D341Med (cell line): ENCODE results near the gene TAS2R1.
"Not testable (repeated sequence)": the region's sequence is repeated elsewhere in the genome, so short reads cannot be mapped to it uniquely, and the experiment has no call there.

ENCODE experiments used
- DNase-seq: peaks from one replicate; pipeline ENCODE4 v3.0.0; 2012; ENCODE audit warnings: low spot score

TAS2R1 gene

DNA sequence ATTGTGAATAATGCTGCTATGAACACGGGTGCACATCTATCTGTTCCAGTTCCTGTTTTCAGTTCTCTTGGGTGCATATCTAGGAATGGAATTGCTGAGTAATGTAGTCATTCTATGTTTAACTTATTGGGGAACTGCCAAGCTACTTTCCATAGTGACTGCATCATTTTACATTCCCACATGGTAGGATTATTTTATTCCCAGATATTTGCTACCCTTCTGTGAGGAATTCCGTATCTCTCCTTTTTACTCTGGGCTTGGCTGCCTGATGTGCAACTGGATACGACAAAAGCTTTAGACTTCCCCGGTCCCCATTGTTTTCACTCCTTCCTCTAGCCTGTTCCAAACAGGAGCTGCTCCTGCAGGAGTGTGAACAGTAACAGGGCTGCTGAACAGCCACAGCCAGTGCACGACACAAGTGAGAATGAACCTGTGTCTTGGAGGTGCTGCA lies 7.2 kb downstream of the TAS2R1 start:
- DNase-seq, result no peak

DNA sequence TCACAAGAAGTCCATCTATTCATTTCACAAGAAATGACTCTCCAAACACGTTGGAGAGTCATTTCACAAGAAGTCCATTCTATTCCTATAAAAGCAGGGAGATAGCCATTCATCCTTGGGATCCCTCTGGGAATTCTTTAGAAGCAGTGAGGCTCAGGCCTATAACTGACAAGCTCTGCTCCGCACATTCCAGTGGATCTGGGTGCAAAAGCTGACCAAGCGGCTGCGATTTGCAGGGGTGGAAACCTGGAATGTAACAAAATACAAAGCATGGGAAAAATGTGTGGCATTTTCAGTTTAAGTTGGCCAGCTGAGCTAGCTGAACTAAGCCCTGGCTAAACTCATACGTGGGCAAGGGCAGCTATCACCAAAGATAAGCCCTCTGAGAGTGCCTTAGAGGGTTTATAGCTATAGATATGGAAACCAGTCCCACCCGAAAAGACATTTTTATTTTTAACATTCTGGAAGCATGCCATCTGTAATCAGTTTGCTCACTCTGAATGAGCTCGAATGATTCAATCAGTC lies 8.7 kb downstream of the TAS2R1 start:
- no peak for DNase-seq

DNA sequence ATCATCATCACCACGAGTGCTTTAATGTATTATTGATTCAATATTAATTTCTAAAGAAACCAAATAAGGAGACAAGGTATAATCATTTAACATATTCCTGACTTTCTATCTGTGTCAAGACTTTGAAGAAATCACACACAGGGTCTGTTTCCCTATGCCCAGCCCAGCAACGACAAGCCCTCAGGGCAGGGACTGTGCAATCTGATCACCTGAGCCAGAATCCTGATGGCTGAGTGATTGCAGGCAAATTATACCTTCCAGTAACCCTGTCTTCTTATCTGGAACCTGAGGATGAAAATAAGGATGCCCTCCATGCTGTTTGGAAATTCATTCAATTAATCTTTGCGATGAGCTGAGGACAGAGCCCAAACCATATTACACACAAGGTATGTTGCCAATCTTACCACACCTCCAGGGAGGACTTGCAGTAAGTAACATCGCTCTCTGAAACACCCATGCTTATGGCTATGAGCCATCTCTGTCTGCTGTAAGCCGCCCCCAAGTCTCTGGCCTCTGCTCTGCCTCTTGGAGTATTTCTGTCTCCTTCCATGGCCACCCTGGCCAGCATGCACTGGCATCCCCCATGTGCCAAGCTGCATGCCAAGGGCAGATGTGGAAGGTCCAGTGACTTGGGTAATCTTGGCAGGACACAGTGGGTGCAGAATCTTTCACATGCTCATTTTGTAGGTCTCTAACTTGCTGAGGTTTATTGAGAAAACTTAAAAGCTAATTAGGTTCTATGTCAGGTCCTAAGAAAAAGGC lies 10.6 kb downstream of the TAS2R1 start:
- DNase-seq, result no peak

DNA sequence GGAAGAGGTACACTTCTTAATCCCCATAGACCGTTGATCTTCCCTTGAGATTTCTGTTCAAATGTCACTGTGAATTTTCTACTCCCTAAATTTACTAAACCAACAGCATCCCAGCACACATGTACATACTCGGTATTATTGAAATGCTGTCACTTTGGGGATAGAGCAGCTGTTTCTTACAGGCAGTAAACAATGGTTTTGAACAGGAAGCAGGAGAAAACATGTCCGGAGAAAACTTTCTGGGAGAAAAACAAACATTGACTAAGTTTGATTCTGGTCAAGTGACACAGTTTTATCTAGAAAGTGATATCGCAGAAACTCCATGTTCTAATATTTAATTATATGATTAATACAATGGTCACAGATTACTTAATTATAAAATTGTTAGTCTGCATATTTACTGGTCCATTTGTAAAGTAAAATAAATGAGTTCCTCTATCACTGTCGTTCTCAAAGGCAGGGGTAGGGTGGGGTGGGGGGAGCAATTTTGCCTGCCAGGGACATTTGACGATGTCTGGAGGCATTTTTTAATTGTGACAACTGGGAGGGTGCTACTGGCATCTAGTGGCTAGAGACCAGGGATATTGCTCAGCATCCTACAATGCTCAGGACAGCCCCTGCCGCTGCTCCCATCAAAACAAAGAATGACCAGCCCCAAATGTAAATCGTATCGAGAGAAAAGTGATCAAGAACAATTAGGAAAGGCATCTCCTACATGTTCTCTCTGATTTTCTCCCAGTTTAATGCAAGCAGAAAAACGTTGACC lies 12.2 kb downstream of the TAS2R1 start:
- DNase-seq, result no peak

DNA sequence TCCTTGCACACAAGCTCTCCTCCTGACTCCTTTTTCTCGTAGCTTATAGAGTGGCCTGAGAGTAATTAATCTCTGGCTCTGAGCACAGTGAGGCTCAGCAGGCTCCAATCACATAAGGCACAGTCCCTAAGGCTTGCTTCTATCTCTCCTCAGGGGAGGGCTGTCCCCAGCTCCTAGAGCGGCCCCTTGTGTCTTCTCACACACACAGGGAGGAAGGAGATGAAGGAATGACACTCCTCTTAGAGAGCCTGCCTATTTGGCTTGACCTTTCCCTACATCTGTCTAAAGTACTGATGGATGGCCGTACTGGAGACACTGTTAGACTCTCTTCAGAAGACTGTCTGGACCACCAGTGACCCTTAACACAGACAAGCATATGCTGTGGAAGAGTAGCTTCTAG lies 12.9 kb downstream of the TAS2R1 start:
- no peak for DNase-seq

DNA sequence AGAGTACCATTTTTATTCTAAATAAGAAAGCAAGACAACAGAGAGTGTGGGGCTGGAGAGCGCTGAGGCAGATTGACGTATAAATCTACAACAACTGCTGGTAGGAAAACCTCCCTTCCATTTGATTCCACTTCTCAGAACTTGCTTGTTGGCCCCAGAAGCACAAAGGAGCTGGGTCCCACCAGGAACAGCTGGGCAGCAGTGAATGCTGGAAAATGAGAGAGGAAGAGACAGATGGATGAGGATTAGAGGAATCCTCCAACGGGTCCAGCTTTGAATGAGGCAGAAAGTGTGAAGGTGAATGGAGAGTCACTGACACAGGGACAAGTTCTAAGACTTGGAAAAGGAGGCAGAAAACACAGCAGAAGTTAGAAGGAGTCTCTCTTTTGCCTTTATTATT lies 14.8 kb downstream of the TAS2R1 start:
- DNase-seq, result no peak

DNA sequence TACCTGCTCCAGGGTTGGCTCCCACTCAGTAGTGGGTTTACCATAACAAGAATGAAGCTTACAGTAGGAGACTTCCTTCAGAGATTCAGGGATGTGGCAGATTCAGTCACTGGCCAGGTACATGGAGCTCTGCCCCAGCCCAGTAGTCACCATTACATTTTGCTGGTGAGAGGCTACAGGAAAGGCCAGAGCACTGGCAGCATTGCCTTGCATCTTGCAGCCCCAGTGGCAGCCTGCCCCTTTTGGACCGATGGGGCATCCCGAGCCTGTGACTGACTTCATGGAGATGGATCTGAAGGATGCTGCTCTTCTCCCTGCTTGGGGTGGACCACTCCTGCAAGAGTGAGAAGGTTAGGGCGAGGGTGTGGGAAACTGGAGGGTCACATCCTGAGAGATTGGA lies 16.8 kb downstream of the TAS2R1 start:
- no peak for DNase-seq

DNA sequence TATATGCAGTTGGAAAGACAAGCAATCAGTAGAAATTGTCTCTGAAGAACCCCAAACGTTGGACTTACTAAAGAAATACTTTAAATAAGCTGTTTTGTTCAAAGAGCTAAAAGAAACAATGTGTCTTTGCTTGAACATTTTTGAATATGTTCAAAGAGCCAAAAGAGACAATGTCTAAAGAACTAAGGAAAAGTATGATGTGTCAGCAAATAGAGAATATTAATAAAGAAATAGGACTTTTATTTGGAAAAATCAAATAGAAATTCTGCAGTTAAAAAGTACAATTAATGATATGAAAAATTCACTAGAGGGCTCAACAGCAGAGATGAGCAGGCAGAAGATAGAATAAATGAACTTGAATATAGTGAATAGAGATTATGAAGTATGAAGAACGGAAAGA lies 19.2 kb downstream of the TAS2R1 start:
- DNase-seq, result no peak

DNA sequence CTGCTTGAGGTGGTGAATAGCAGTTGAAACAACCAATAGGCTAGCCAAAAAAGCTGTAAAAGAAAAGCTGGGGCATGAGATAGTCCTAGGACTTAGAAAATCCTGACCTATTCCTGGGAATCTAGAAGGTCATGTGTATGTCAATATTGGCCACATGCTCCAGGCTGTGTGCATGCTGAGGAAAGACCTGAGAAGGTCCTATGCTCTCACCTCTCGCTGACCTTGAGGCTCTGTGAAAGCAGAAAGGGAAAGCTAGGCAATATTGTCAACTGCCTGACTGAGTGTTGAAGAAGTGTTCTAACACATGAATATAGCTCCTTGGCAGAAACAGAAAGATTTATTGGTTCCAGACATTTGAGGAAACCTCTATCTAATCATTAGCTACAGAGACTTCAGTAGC lies 19.8 kb downstream of the TAS2R1 start:
- no peak for DNase-seq

DNA sequence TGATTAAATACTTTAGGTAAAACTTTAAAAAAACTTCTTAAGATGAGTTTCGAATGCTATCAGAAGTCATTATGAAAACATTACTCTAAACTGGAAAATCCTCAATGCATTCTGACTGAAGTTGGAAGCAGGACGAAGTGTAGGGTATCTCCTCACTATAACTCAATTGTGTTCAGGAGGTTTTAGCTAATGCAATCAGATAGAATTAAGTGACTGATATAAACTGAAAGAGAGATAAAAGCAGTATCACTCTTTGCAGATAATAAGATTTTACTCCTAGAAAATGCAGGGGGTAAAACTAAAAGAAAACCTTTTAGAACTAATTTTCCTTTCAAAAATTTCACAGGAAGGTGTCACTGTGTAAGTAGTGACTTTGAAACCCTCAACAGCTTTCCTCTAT lies 22.1 kb downstream of the TAS2R1 start:
- no peak for DNase-seq

DNA sequence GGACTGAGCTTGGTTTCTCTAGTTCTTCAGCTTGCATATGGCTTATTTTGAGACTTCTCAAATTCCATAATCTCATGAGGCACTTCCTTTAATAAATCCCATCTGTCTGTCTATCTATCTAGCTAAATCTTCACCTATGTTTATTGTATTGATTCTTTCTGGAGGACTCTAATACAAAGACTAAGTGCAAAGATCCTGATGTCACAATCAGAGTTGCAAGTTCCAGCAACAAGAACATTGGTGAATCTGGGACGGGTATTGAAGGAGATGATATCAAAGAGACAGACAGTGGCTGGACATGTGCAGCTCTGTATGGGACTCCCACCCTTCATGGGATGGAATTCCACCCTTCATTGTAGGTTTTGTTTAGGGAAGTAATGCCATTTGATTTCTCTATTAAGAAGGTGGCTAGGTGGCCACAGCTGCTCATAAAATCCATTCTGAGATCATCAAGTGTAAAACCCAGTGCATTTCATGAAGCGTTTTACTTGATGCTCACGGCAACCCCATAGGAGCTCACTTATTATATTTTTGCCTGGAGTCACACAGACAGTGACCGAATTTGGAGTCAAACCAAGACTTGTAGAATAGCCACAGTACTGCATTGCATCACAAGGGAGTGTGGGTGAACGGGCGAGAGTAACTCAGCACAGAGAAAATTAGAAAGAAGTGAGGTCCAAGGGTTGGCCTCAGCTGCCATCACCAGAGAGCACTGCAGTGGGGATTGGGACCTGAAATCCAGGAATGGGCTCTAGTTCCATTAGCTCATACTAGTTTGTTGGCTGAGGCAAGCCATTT lies 24.9 kb downstream of the TAS2R1 start:
- DNase-seq, result no peak

DNA sequence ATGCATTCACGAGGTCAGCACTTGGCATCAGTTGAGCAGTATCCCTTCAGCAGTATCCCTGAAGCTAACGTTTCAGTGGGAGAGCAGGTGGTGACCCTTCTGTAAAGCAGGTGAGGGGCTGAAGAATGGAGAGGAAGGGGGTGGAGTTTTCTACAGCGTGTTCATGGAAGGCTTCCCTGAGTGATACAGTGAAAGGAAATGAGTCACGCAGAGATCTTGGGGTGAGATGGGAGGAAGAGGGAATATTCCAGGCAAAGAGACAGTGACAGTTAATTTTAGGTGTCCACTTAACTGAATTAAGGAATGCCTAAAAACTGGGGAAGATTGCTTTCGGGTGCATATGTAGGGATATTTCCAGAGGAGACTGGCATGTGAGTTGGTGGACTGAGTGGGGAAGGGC lies 25.7 kb downstream of the TAS2R1 start:
- no peak for DNase-seq

DNA sequence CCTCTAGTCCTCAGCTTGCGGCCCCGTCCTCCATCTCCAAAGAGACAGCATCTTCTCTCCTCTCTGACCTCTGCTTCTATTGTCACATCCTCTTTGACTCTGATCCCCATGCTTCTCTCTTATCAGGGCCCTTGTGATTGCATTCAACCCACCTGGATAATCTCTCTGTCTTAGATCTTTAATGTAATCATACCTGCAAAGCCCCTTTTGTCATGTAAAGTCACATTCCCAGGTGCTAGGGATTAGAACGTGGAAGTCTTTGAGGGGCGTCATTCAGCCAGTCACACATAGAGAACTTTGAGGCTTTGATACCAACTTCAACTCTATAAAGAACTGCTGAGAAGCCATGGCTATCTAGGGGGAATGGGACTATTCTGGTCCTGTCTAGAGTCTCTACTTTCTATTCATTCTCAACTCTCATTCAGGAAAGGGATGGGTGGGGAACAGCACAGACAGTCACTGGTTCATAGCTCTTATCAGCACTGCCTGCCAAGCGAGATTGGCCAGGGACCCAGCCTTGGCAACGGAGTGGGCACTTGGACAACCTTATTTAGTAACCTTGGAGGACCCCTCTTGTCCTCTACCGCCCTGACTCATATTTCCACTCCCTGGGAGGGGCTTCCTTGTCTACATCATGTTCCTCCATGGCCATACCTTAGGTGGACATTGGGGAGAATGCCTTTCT lies 29.0 kb downstream of the TAS2R1 start:
- DNase-seq, result no peak

DNA sequence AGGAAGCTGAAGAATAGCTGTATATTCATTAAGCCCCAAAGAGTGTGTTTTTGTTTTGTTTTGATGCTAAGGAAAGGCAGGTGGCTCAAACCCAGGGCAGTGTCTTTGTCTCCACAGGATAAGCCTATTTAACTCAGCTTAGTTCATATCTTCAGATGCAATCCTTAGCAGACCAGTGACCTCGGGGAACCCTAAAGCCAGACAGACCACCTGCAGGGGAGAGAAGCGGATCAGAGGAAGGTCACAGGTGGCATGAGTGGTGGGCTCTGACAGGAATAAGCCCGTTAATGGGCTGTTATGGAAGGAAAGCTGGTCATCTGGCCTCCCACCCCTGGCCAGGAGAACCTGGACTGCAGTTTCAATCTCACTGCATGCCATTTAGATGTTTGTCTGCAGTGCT lies 30.8 kb downstream of the TAS2R1 start:
- DNase-seq, result no peak

DNA sequence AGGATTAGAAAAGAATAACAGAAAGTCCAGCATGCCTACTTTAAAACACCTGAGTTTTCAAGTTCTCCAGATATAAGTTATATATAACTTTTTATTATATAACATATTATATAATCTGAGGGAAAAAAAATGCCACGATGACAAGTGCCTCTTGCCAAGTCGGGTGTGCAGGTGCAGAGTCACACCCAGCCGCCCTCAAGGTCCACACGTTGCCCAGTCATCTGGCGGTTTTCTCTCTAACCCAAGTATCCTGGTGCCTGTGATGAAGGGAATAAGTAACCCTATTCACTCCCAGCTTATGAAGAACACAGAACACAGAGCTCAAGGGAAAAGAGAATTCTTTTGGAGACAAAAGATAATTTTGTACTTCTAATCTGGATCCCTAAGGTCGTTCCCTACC lies 31.8 kb downstream of the TAS2R1 start:
- not testable (repeated sequence) for DNase-seq

DNA sequence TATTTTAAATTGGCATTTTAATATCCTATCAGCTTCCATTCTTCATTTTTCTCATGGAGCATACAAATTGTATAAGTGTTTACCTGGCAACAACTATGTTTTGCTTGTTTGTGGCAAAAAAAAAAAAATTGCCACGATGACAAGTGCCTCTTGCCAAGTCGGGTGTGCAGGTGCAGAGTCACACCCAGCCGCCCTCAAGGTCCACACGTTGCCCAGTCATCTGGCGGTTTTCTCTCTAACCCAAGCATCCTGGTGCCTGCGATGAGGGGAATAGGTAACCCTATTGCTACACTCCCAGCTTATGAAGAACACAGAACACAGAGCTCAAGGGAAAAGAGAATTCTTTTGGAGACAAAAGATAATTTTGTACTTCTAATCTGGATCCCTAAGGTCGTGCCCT lies 32.8 kb downstream of the TAS2R1 start:
- DNase-seq, result not testable (repeated sequence)

DNA sequence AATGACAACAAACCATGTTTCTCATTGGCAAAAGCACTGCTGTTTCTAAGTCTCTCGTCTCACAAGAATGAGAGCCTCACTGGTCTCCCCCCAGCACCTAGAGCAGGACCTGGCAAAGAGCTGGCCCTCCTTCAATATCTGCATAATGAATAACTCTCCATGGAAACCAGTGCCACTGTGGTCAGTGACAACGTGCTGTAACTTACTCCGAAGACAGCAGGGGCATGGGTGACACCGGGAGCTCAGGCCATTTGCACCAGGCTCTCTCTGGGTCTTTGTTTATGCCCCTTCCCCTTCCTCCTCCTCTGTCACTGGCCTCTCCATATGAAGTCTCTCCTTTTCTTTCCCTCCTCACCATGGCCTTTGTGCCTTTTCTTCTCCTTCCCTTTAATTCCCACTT lies 33.3 kb downstream of the TAS2R1 start:
- no peak for DNase-seq

DNA sequence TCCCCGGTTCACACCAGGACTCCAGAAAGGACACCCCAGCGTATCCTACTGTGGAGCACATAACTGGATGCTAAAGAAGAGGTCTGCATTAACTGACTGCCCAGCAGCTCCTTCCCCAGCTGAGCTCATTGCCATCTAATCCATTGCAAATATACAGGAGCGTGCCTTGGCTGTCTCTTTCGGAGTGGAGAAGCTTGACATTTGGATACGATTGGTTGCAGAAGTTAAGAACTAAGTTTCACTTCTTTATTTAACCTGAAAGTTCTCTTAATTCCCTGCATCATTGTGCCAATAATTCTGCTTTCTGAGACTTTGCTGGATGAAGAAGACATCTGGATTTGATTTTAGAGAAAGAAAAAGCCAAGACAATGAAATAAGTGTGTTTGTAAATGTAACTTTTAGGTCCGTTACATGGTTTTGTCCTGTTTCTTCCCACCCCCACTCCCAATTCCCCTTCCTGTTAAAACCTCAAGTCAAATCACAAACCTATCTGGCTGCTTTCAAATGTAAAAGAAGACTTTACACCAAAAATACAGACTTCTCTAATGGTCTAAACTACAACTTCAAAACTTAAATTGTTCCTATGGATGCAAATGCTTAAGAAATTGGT lies 33.9 kb downstream of the TAS2R1 start:
- DNase-seq, result no peak

DNA sequence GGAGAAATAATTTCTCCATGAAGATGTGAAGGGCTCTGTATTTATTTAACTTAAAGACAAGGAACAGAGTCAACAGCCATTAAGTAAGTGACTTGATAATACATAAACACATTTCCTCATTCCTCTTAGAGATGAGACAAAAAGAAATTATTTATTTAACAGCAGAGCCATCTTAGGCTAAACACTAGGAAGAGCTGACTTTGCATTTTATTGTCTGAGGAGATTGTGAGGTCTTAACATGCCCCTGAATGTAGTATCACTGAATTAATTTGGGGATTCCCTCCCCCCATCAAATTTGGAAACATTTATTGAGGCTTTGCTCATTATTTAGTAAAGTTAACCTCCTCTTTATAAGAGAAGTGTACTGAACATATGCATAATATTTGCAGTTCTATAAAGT lies 35.2 kb downstream of the TAS2R1 start:
- DNase-seq, result no peak

DNA sequence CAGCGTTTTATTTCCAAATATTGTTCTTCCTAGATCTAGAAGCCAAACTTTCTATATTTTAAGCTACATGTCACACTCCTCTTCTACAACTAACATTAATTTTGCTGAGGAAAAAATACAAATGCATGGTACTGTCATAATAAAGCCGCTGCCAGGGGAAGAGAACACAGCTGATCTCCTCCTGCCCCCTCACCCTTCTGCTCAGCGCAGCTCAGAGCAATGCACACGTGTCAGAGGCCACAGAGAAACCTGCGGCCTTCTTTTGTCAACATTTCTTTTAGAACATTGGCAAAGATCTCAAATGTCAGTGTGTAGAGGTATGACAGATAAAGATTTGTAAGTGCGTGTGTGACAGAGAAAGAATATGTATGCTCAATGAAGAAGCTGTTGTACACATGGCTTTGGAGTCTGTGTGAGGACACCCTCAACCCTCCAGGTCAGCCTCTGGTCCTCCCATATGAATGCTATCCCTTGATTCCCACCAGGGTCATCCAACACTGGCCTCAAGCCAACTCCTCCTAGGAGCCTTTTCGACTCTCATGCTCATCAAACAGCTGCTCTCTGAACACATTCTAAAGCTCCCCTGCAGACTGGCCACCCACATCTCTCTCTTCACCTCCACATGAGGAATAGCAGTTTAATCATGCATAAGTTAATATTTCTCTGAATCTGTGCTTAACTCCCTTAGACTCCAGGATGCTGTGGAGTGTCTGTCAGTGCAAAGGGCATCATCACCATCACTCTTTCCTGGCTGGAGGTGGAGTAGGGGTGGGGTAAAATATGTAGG lies 40.9 kb downstream of the TAS2R1 start:
- DNase-seq, result no peak

DNA sequence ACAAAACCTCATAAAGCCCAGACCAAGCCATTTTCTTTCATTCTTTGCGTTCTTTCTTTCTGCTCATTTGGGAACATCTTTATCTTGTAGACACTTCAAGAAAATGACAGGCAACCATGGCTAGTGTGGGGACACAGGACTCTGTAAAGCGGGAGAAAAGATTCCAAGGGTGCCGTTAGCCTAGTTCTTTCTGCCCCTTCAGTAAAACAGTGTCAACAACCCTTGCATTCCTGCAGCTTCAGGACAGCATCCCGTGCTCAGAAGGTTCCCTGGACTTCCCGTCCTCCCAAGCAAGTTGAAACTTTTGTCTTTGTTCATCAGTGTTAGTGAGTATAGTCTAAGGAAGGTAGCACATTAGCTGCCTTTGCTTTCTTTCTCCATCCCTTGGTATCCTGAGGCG lies 41.9 kb downstream of the TAS2R1 start:
- no peak for DNase-seq
